ENCODE data around the gene PASK. TPM values are rescaled to one million over a fixed set of nuclear protein-coding genes. Genes with fewer than 3 reads are reported as not detected.

PASK gene
- total and polyA plus RNA-seq, 8 donors = 0.58 to 56.7 (median 5.9) TPM

DNA sequence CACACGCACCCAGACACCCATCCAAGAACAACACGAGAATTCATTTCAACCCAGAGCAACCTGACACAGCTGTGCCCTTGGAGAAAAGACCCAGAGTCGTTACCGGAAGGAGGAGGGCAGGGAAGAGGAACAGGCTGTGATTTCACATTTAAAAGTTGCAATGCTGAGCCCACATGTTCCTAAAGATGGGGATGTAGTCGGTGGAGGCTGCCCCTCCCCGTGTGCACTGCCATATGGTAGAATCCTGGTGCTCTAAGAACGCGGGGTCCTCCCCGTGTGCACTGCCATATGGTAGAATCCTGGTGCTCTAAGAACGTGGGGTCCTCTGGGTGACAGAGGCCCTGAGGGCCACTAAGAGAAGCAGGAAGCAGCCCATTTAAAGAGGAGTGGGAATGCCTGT lies 58.1 kb downstream of the PASK start:
- H3K4me1 ChIP-seq = peaks cover 0 to 13% (median 0%) of the 10 kb centered on the region in 4 donors
- 74 to 84% (median 80%) methylated on average over 10 of the region's 10 CpGs for WGBS, 5 donors
- DNase-seq = no peak
- TF ChIP-seq, protein P1, sequence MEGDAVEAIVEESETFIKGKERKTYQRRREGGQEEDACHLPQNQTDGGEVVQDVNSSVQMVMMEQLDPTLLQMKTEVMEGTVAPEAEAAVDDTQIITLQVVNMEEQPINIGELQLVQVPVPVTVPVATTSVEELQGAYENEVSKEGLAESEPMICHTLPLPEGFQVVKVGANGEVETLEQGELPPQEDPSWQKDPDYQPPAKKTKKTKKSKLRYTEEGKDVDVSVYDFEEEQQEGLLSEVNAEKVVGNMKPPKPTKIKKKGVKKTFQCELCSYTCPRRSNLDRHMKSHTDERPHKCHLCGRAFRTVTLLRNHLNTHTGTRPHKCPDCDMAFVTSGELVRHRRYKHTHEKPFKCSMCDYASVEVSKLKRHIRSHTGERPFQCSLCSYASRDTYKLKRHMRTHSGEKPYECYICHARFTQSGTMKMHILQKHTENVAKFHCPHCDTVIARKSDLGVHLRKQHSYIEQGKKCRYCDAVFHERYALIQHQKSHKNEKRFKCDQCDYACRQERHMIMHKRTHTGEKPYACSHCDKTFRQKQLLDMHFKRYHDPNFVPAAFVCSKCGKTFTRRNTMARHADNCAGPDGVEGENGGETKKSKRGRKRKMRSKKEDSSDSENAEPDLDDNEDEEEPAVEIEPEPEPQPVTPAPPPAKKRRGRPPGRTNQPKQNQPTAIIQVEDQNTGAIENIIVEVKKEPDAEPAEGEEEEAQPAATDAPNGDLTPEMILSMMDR (IDR thresholded peaks at IDR 0.05) = no peak
- TF ChIP-seq POLR2A (IDR thresholded peaks at IDR 0.05) = no peak
- no peak for TF ChIP-seq POLR2AphosphoS5 (IDR thresholded peaks at IDR 0.05)
- no peak for TF ChIP-seq EP300 (IDR thresholded peaks at IDR 0.05)
- no peaks in the 10 kb centered on the region for H3K27me3 ChIP-seq
- H3K9me3 ChIP-seq = no peaks in the 10 kb centered on the region
- no peak overlapping the region for H3K4me3 ChIP-seq
- intact Hi-C loops (cut with DNase I; ENCODE audit: low total_unique reads) = no loop called here
- peaks cover 40 to 100% (median 99%) of the 10 kb centered on the region in 4 donors for H3K36me3 ChIP-seq
- no peak overlapping the region for H3K27ac ChIP-seq

DNA sequence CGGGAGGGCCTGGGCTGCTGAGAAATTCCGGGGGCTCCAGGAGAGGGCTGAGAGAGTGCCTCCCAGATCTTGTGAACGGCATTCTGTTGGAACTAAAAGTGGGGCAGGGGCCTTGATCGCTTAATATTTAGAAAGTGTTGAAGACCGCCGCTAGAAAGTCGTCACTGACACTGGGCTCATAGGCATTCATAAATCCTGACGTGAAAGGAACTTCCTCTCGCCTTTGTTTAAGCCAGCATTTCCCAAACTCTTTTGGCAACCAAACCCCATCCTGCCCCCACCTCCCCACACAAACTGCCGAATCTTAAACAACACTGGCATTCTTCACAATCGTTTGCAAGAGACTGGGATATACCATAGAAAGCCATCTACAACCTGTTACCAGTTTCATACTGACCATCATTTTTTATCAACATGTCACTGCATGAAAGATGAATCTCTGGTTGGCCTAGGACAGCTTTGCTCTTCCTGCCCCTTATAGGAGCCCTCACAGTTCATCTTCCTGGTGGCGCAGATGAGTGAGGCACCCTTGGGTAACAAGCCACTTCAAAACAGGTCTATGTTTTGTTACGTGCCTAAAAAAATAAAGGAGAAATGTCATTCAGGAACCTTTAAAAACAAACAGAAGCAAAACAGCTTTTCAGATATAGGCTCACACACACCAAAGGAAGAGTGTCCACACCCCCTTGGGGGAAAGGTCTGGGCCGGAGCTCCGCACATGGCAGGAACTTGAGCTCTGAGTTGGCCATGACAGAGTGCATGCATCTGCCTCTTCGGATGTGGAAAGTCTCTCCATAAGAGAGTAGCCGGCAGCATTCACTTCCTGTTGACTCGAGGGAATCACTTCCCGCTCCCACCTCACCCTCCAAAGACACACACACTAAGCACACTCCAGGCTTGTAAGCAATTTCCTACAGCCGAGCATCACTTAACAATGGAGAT lies 60.2 kb downstream of the PASK start:
- Histone ChIP-seq H3K36me3 (peaks cover 27 to 97% (median 92%) of the 10 kb centered on the region in 4 donors), H3K27ac (peak overlapping the region in 2 of 5 donors; percentile 10 to 11), H3K9me3 (no peaks in the 10 kb centered on the region), H3K4me1 (no peaks in the 10 kb centered on the region), H3K27me3 (no peaks in the 10 kb centered on the region), H3K4me3 (no peak overlapping the region)
- WGBS, 5 donors = 69 to 83% (median 78%) methylated on average over 20 of the region's 20 CpGs
- intact Hi-C loops (cut with DNase I; ENCODE audit: low total_unique reads) = no loop called here
- TF ChIP-seq, protein P1 (IDR thresholded peaks at IDR 0.05) = no peak
- TF ChIP-seq EP300 (IDR thresholded peaks at IDR 0.05) (no peak), POLR2A (IDR thresholded peaks at IDR 0.05) (no peak), POLR2AphosphoS5 (IDR thresholded peaks at IDR 0.05) (no peak)
- no peak for DNase-seq

DNA sequence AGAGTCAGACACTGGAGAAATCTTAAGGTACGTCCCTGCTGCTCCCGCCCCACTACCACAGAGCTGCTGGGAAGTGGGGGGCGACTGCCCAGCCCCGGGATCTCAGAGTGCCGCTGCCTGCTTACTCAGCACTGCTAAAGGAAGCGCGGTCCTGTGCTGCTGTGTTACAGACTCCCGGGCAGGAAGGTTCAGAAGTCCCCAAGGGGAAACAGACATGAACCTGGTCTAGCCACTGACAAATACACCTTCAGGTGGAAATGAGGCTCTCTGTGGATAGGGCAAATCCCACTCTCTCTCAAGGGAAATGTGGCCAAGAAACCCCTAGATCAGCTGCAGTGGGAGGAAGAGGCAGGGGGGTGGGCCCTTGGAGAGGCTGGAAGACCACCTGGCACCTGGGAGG lies 60.9 kb downstream of the PASK start:
- Histone ChIP-seq H3K27me3 (no peaks in the 10 kb centered on the region), H3K4me1 (no peaks in the 10 kb centered on the region), H3K9me3 (no peaks in the 10 kb centered on the region), H3K4me3 (no peak overlapping the region), H3K36me3 (peaks cover 24 to 90% (median 85%) of the 10 kb centered on the region in 4 donors), H3K27ac (peak overlapping the region in 2 of 5 donors; percentile 10 to 11)
- intact Hi-C loops (cut with DNase I; ENCODE audit: low total_unique reads) = no loop called here
- no peak for DNase-seq
- TF ChIP-seq EP300 (IDR thresholded peaks at IDR 0.05) = no peak
- TF ChIP-seq POLR2AphosphoS5 (IDR thresholded peaks at IDR 0.05) = no peak
- no peak for TF ChIP-seq POLR2A (IDR thresholded peaks at IDR 0.05)
- TF ChIP-seq, protein P1 (IDR thresholded peaks at IDR 0.05) = no peak
- WGBS, 5 donors = 63 to 91% (median 84%) methylated on average over 7 to 8 of the region's 8 CpGs

DNA sequence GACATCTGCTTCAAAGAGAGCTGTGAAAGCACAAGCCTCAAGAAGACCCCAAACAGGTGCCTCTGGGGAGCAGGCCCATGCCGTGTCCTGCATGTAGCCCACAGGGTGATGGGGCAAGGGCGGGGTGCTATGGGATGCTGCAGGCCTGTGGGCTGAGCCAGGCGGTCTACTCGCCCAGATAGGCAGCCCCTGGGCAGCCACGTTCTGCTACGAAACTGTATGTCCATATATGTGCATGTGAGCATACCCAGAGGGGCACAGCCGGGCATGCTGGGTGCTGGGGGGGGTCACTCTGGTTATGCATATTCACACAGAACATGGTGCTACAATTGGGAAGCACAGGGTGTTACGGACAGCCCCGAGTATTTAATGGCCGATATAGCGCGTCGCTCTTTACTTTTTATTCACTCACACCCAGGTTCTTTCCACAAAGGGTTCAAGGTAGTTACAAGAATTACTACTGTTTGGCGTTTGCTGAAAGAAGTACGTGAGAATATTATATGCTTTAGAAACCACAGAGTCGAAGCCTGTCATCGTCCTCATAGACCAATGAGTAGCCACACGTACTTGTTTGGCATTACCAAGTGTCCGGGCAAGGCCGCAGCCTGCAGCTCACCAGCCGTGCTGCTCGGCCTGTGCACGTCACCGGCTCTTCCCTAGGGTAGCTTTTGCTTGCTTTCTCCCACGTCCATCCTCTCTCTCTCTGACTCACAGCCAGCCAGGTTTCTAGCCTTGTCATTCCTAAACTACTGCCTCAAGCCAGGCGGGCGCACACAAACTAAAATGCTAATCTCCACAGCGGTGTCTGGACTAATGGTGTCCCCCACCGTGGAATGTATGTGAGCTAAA lies 61.6 kb downstream of the PASK start:
- WGBS, 5 donors = 93 to 95% (median 94%) methylated on average over 25 to 29 of the region's 29 CpGs
- H3K9me3 ChIP-seq = no peaks in the 10 kb centered on the region
- no peaks in the 10 kb centered on the region for H3K4me1 ChIP-seq
- DNase-seq = no peak
- TF ChIP-seq POLR2A (IDR thresholded peaks at IDR 0.05) (no peak), EP300 (IDR thresholded peaks at IDR 0.05) (no peak), POLR2AphosphoS5 (IDR thresholded peaks at IDR 0.05) (no peak)
- TF ChIP-seq, protein P1 (IDR thresholded peaks at IDR 0.05) = no peak
- H3K36me3 ChIP-seq = peaks cover 20 to 83% (median 78%) of the 10 kb centered on the region in 4 donors
- intact Hi-C loops (cut with DNase I; ENCODE audit: low total_unique reads) = no loop called here
- H3K27ac ChIP-seq = no peak overlapping the region
- no peak overlapping the region for H3K4me3 ChIP-seq
- no peaks in the 10 kb centered on the region for H3K27me3 ChIP-seq
